ENCODE results near the gene HPS4.
A peak's percentile ranks its signal among the peaks of the same experiment; 100 is the strongest.

The HPS4 gene

GRCh38 chr22:26501996-26502395, 18.4 kb upstream of the HPS4 start:
- Histone ChIP-seq H3K9ac (ENCODE audit: low read length in 5 of 5) (no peak overlapping the region), H3K4me3 (ENCODE audit: low read depth in 1 of 5, low read length in 5 of 5) (no peak overlapping the region), H3K4me1 (ENCODE audit: control insufficient read depth in 5 of 5, insufficient read depth in 5 of 5, low read length in 5 of 5) (peaks cover 0 to 8% (median 5%) of the 10 kb centered on the region in 5 donors), H3K9me3 (ENCODE audit: control insufficient read depth in 5 of 5, low read length in 5 of 5) (no peaks in the 10 kb centered on the region), H3K36me3 (ENCODE audit: control insufficient read depth in 5 of 5, insufficient read depth in 5 of 5, low read length in 5 of 5) (peaks cover 36 to 96% (median 81%) of the 10 kb centered on the region in 5 donors), H3K27me3 (ENCODE audit: control insufficient read depth in 5 of 5, insufficient read depth in 4 of 5, low read length in 5 of 5) (no peaks in the 10 kb centered on the region), H3K27ac (ENCODE audit: low read depth, low read length) (no peak overlapping the region)

- Histone ChIP-seq H3K9me3 (ENCODE audit: control insufficient read depth in 5 of 5, low read length in 5 of 5) (no peaks in the 10 kb centered on the region), H3K4me1 (ENCODE audit: control insufficient read depth in 5 of 5, insufficient read depth in 5 of 5, low read length in 5 of 5) (peaks cover 0 to 8% (median 5%) of the 10 kb centered on the region in 5 donors), H3K27ac (ENCODE audit: low read depth, low read length) (no peak overlapping the region), H3K4me3 (ENCODE audit: low read depth in 1 of 5, low read length in 5 of 5) (no peak overlapping the region), H3K27me3 (ENCODE audit: control insufficient read depth in 5 of 5, insufficient read depth in 4 of 5, low read length in 5 of 5) (no peaks in the 10 kb centered on the region), H3K36me3 (ENCODE audit: control insufficient read depth in 5 of 5, insufficient read depth in 5 of 5, low read length in 5 of 5) (peaks cover 39 to 96% (median 79%) of the 10 kb centered on the region in 5 donors), H3K9ac (ENCODE audit: low read length in 5 of 5) (no peak overlapping the region)
These were observed 15.7 kb upstream of the HPS4 start for GRCh38 chr22:26499188-26499703.

GRCh38 chr22:26496456-26496855, 12.9 kb upstream of the HPS4 start:
- Histone ChIP-seq H3K27me3 (ENCODE audit: control insufficient read depth in 5 of 5, insufficient read depth in 4 of 5, low read length in 5 of 5) (no peaks in the 10 kb centered on the region), H3K27ac (ENCODE audit: low read depth, low read length) (no peak overlapping the region), H3K36me3 (ENCODE audit: control insufficient read depth in 5 of 5, insufficient read depth in 5 of 5, low read length in 5 of 5) (peaks cover 32 to 96% (median 78%) of the 10 kb centered on the region in 5 donors), H3K4me1 (ENCODE audit: control insufficient read depth in 5 of 5, insufficient read depth in 5 of 5, low read length in 5 of 5) (no peaks in the 10 kb centered on the region), H3K9me3 (ENCODE audit: control insufficient read depth in 5 of 5, low read length in 5 of 5) (no peaks in the 10 kb centered on the region), H3K9ac (ENCODE audit: low read length in 5 of 5) (no peak overlapping the region), H3K4me3 (ENCODE audit: low read depth in 1 of 5, low read length in 5 of 5) (no peak overlapping the region)

- H3K9me3 ChIP-seq (ENCODE audit: control insufficient read depth in 5 of 5, low read length in 5 of 5) = no peaks in the 10 kb centered on the region
- H3K36me3 ChIP-seq (ENCODE audit: control insufficient read depth in 5 of 5, insufficient read depth in 5 of 5, low read length in 5 of 5) = peaks cover 35 to 97% (median 80%) of the 10 kb centered on the region in 5 donors
- no peak overlapping the region for H3K9ac ChIP-seq (ENCODE audit: low read length in 5 of 5)
- no peaks in the 10 kb centered on the region for H3K4me1 ChIP-seq (ENCODE audit: control insufficient read depth in 5 of 5, insufficient read depth in 5 of 5, low read length in 5 of 5)
- H3K27me3 ChIP-seq (ENCODE audit: control insufficient read depth in 5 of 5, insufficient read depth in 4 of 5, low read length in 5 of 5) = no peaks in the 10 kb centered on the region
- no peak overlapping the region for H3K4me3 ChIP-seq (ENCODE audit: low read depth in 1 of 5, low read length in 5 of 5)
- H3K27ac ChIP-seq (ENCODE audit: low read depth, low read length) = no peak overlapping the region
These were observed 10.9 kb upstream of the HPS4 start for GRCh38 chr22:26494506-26494905.

GRCh38 chr22:26492220-26492619, 8.6 kb upstream of the HPS4 start:
- Histone ChIP-seq H3K4me1 (ENCODE audit: control insufficient read depth in 5 of 5, insufficient read depth in 5 of 5, low read length in 5 of 5) (no peaks in the 10 kb centered on the region), H3K9ac (ENCODE audit: low read length in 5 of 5) (no peak overlapping the region), H3K4me3 (ENCODE audit: low read depth in 1 of 5, low read length in 5 of 5) (no peak overlapping the region), H3K9me3 (ENCODE audit: control insufficient read depth in 5 of 5, low read length in 5 of 5) (no peaks in the 10 kb centered on the region), H3K36me3 (ENCODE audit: control insufficient read depth in 5 of 5, insufficient read depth in 5 of 5, low read length in 5 of 5) (peaks cover 45 to 96% (median 88%) of the 10 kb centered on the region in 5 donors), H3K27me3 (ENCODE audit: control insufficient read depth in 5 of 5, insufficient read depth in 4 of 5, low read length in 5 of 5) (no peaks in the 10 kb centered on the region), H3K27ac (ENCODE audit: low read depth, low read length) (no peak overlapping the region)

- no peak overlapping the region for H3K9ac ChIP-seq (ENCODE audit: low read length in 5 of 5)
These were observed 6.0 kb upstream of the HPS4 start for GRCh38 chr22:26489447-26490036.

GRCh38 chr22:26487996-26488395, 4.4 kb upstream of the HPS4 start:
- H3K36me3 ChIP-seq (ENCODE audit: control insufficient read depth in 5 of 5, insufficient read depth in 5 of 5, low read length in 5 of 5) = peaks cover 27 to 62% (median 51%) of the 10 kb centered on the region in 5 donors
- H3K27me3 ChIP-seq (ENCODE audit: control insufficient read depth in 5 of 5, insufficient read depth in 4 of 5, low read length in 5 of 5) = no peaks in the 10 kb centered on the region
- H3K9me3 ChIP-seq (ENCODE audit: control insufficient read depth in 5 of 5, low read length in 5 of 5) = no peaks in the 10 kb centered on the region
- H3K27ac ChIP-seq (ENCODE audit: low read depth, low read length) = no peak overlapping the region
- peaks cover 6 to 21% (median 17%) of the 10 kb centered on the region in 5 donors for H3K4me1 ChIP-seq (ENCODE audit: control insufficient read depth in 5 of 5, insufficient read depth in 5 of 5, low read length in 5 of 5)
- H3K9ac ChIP-seq (ENCODE audit: low read length in 5 of 5) = no peak overlapping the region
- no peak overlapping the region for H3K4me3 ChIP-seq (ENCODE audit: low read depth in 1 of 5, low read length in 5 of 5)

More at GRCh38 chr22:26489447-26490036, 6.0 kb upstream of the HPS4 start:
- Histone ChIP-seq H3K4me1 (ENCODE audit: control insufficient read depth in 5 of 5, insufficient read depth in 5 of 5, low read length in 5 of 5) (peaks cover 3 to 12% (median 7%) of the 10 kb centered on the region in 5 donors), H3K9me3 (ENCODE audit: control insufficient read depth in 5 of 5, low read length in 5 of 5) (no peaks in the 10 kb centered on the region), H3K27me3 (ENCODE audit: control insufficient read depth in 5 of 5, insufficient read depth in 4 of 5, low read length in 5 of 5) (no peaks in the 10 kb centered on the region), H3K27ac (ENCODE audit: low read depth, low read length) (no peak overlapping the region), H3K4me3 (ENCODE audit: low read depth in 1 of 5, low read length in 5 of 5) (no peak overlapping the region), H3K36me3 (ENCODE audit: control insufficient read depth in 5 of 5, insufficient read depth in 5 of 5, low read length in 5 of 5) (peaks cover 35 to 78% (median 66%) of the 10 kb centered on the region in 5 donors)

- H3K27ac ChIP-seq (ENCODE audit: low read depth, low read length) = no peak overlapping the region
- H3K4me1 ChIP-seq (ENCODE audit: control insufficient read depth in 5 of 5, insufficient read depth in 5 of 5, low read length in 5 of 5) = peaks cover 9 to 37% (median 32%) of the 10 kb centered on the region in 5 donors
- H3K4me3 ChIP-seq (ENCODE audit: low read depth in 1 of 5, low read length in 5 of 5) = no peak overlapping the region
- H3K9ac ChIP-seq (ENCODE audit: low read length in 5 of 5) = no peak overlapping the region
- peaks cover 24 to 46% (median 39%) of the 10 kb centered on the region in 5 donors for H3K36me3 ChIP-seq (ENCODE audit: control insufficient read depth in 5 of 5, insufficient read depth in 5 of 5, low read length in 5 of 5)
- no peaks in the 10 kb centered on the region for H3K27me3 ChIP-seq (ENCODE audit: control insufficient read depth in 5 of 5, insufficient read depth in 4 of 5, low read length in 5 of 5)
- no peaks in the 10 kb centered on the region for H3K9me3 ChIP-seq (ENCODE audit: control insufficient read depth in 5 of 5, low read length in 5 of 5)
These were observed 2.8 kb upstream of the HPS4 start for GRCh38 chr22:26486394-26486793.

GRCh38 chr22:26485806-26486390, 2.3 kb upstream of the HPS4 start:
- Histone ChIP-seq H3K27ac (ENCODE audit: low read depth, low read length) (no peak overlapping the region), H3K27me3 (ENCODE audit: control insufficient read depth in 5 of 5, insufficient read depth in 4 of 5, low read length in 5 of 5) (no peaks in the 10 kb centered on the region), H3K9ac (ENCODE audit: low read length in 5 of 5) (no peak overlapping the region), H3K4me3 (ENCODE audit: low read depth in 1 of 5, low read length in 5 of 5) (no peak overlapping the region), H3K4me1 (ENCODE audit: control insufficient read depth in 5 of 5, insufficient read depth in 5 of 5, low read length in 5 of 5) (peaks cover 9 to 42% (median 34%) of the 10 kb centered on the region in 5 donors), H3K36me3 (ENCODE audit: control insufficient read depth in 5 of 5, insufficient read depth in 5 of 5, low read length in 5 of 5) (peaks cover 19 to 43% (median 35%) of the 10 kb centered on the region in 5 donors), H3K9me3 (ENCODE audit: control insufficient read depth in 5 of 5, low read length in 5 of 5) (no peaks in the 10 kb centered on the region)

GRCh38 chr22:26485013-26485412, 1.4 kb upstream of the HPS4 start:
- Histone ChIP-seq H3K9me3 (ENCODE audit: control insufficient read depth in 5 of 5, low read length in 5 of 5) (no peaks in the 10 kb centered on the region), H3K4me1 (ENCODE audit: control insufficient read depth in 5 of 5, insufficient read depth in 5 of 5, low read length in 5 of 5) (peaks cover 9 to 51% (median 41%) of the 10 kb centered on the region in 5 donors), H3K36me3 (ENCODE audit: control insufficient read depth in 5 of 5, insufficient read depth in 5 of 5, low read length in 5 of 5) (peaks cover 15 to 41% (median 30%) of the 10 kb centered on the region in 5 donors), H3K27ac (ENCODE audit: low read depth, low read length) (peak overlapping the region; percentile 31), H3K9ac (ENCODE audit: low read length in 5 of 5) (peak overlapping the region in 3 of 5 donors; percentile 59 to 98 (median 98)), H3K27me3 (ENCODE audit: control insufficient read depth in 5 of 5, insufficient read depth in 4 of 5, low read length in 5 of 5) (no peaks in the 10 kb centered on the region), H3K4me3 (ENCODE audit: low read depth in 1 of 5, low read length in 5 of 5) (peak overlapping the region in 2 of 5 donors; percentile 26 to 95)
